ENCODE results near the gene GPBAR1.

GPBAR1 gene

GRCh38 chr2:218286570-218287459 lies 26.0 kb downstream of the GPBAR1 start:
- peak; percentile 97 for DNase-seq (ENCODE audit: low read depth)

- peak; percentile 61 for DNase-seq (ENCODE audit: low read depth)
Measured at GRCh38 chr2:218289639-218290315, 29.0 kb downstream of the GPBAR1 start.

DNA sequence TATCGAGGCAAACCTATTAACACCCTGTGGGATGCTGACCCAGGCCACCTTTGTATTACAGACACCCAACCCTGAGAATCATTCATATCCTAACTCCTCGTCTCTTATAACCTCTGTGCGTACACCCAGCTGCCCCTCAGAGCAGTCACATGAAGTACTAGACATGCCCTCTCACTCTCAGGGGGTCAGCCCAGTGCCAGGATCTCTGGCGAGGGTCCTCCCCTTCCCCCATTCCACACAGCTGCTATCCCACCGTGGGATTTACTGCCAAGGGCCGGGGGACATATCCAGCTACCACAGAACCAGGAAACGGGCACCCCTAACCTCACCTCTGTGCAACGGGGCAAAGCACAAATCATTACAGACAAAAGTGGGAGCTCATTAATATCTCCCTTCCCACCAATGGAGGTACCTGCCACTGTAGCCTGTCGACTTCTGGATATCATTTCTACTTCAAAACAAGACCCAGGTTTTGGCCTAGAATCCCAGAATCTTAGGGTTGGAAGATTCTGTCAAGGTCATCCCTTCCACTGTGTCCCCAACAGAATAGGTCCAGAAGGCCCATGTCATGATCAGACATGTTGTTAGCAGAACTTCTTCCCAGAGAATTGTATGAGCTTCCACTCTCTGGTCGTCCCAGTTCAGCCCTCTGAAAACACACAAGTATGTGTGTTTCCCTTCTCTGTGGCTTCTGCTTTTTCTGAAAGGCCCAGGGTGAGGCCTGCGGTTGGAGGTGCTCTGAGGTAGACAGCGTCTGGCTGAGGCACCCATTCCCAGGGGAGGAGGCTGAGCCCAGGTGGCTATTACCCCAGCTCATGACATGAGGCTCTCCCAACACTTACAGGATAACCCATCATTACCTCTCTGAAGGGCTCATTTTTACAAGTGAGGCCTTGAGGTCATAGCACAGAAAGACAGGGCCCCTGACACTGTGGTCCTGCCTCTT lies 29.8 kb downstream of the GPBAR1 start:
- DNase-seq (ENCODE audit: low read depth): no peak

DNA sequence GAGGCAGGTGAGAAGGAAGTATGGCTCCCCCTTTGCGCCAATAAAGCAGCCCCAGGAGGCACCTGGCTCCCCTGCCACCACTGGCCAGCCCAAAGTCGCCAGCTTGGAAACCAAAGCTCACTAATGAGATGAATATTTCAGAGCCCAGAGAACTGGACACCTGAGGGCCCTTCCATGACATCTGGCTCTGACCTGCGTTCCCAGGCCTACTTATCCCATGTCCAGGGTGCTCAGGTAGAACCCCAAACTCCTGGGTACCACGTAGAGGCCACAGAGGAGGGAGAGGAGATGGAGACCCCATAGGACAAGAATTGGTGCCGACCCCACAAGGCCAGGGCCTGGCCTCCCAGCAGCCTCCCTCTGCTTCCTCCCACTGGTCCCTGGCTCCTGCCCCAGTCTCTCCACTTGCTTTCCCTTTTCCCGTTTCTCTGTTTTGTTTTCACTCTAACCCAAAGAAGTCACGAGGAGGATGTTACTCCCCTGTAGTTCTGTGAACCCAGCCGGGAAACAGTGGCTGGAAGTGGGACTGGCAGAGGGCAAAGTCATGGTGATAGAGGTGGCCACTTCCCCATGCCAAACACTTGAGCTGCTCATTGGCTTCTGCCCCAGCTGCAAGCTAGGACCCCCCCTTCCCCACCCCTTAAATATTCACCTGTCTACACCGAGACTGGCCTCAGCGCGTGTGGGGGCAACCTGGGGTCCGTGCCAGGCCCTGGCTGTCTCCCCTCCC lies 30.7 kb downstream of the GPBAR1 start:
- DNase-seq (ENCODE audit: low read depth): no peak

DNA sequence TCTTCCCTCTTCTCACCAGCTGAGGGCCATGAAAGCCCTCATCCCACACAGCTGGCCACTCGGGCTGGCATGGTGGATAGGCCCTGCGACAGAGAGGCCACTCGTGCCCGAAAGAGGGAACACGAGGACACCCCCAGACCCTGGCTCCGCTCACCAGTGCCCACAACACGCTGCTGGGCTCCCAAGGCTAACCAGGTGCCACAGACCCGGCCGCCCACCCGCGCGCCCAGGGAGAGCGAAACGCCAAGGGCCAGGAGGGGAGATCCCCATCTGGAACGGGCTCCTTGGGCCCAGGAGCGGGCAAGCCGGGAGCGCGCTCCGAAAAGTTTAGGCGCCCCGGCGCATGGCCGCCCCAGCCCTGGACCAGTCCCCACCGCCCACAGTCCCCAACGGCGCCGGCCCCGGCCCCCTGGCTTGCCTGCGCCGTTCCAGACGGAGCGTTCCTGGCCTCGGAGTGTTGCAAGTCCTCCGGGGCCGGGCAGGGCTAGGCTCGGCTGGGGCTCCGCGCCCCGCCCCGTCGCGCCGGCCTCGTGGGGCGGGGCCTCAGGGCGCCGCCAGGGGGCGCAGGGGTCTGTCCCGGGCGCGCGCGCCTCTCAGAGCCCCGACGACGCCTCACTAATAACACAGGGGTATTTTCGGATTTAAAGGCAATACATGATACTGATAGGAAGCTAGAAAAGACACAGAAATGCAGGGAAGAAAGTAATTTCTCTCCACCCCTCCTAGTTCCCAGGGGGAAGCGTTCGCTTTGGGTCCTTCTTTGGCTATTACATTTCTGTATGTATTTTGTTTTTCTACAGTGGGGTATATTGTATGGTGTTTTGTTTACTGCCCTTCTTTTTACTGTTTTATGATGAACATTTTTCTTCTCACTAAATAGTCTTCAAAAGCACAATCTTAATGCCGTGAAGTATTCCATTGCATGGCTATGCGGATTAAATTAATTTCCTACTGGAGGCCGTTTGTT lies 31.5 kb downstream of the GPBAR1 start, which contains the start of gene TMBIM1:
TSS of gene TMBIM1 (minus strand) at position 456 of the 967 bp plus-strand sequence. CDS start 10,362 bp downstream, outside the sequence.
- peak; percentile 57 for DNase-seq (ENCODE audit: low read depth)

- no peak for DNase-seq (ENCODE audit: low read depth)
Measured at GRCh38 chr2:218293715-218294429, 33.1 kb downstream of the GPBAR1 start.

- DNase-seq (ENCODE audit: low read depth): no peak
Measured at GRCh38 chr2:218294430-218295022, 33.7 kb downstream of the GPBAR1 start.

- no peak for DNase-seq (ENCODE audit: low read depth)
Measured at GRCh38 chr2:218295029-218295428, 34.2 kb downstream of the GPBAR1 start.

DNA sequence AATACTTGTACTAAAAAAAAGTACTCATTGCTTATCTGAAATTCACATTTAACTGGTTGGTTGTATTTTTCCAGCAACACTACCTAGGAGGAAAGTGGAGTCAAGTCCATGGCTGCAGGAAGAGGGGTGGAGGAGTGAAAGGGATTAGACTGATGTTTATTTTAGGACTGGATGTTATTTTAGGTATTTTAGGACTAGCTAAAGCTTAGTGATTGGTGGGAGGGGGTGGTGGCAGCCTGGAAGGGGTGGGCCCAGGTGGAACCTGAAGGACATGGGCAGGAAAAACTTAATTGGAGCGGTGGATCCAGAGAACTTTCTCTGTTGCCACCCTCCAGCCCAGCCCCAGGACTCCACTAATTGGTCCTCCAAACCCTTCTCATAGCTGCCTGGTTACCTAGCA lies 35.4 kb downstream of the GPBAR1 start:
- no peak for DNase-seq (ENCODE audit: low read depth)

GRCh38 chr2:218296847-218297246 lies 36.0 kb downstream of the GPBAR1 start:
- DNase-seq (ENCODE audit: low read depth): no peak

- no peak for DNase-seq (ENCODE audit: low read depth)
Measured at GRCh38 chr2:218298314-218298875, 37.6 kb downstream of the GPBAR1 start.

GRCh38 chr2:218300141-218300540 lies 39.3 kb downstream of the GPBAR1 start:
- no peak for DNase-seq (ENCODE audit: low read depth)

- peak; percentile 56 for DNase-seq (ENCODE audit: low read depth)
Measured at GRCh38 chr2:218301176-218301819, 40.5 kb downstream of the GPBAR1 start.

DNA sequence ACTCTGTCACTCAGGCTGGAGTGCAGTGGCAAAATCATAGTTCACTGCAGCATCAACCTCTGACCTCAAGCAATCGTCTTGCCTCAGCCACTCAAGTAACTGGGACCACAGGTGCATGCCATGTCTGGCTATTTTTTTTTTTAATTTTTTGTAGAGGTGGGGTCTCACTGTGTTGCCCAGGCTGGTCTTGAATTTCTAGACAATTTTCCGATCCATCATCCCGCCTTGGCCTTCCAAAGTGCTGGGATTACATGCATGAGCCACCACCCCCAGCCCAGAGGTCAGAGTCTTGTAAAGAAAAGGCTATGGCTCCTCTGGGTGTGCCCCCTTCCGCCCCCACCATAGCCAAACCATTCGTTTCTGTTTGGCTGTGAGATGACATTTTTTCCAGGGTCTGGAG lies 44.6 kb downstream of the GPBAR1 start:
- DNase-seq (ENCODE audit: low read depth): no peak

- no peak for DNase-seq (ENCODE audit: low read depth)
Measured at GRCh38 chr2:218306184-218306920, 45.5 kb downstream of the GPBAR1 start.

- no peak for DNase-seq (ENCODE audit: low read depth)
Measured at GRCh38 chr2:218307415-218308090, 46.7 kb downstream of the GPBAR1 start.
